Osteoblast (primary cell): Measurements from ENCODE around the gene RIC8B. TPM values are rescaled to one million over a fixed set of nuclear protein-coding genes. Genes with fewer than 3 reads are reported as not detected.
"Not testable (repeated sequence)": the region's sequence is repeated elsewhere in the genome, so short reads cannot be mapped to it uniquely, and the experiment has no call there.

Experiments used
- DNase-seq: peaks from one replicate; pipeline ENCODE4 v3.0.0; 2011; ENCODE audit warnings: low spot score, mixed read lengths; ENCODE audit not compliant: insufficient read length; ENCODE audit errors: missing footprints
- H2AFZ ChIP-seq: 2 replicates; pipeline ENCODE4 v1.6.0; 2011; ENCODE audit warnings: mild to moderate bottlenecking, low read length
- H3K27ac ChIP-seq: 2 replicates; pipeline ENCODE4 v1.5.1; 2011; ENCODE audit warnings: mild to moderate bottlenecking, low read depth, low read length, moderate library complexity
- H3K27me3 ChIP-seq: 2 replicates; pipeline ENCODE4 v1.6.0; 2012; ENCODE audit warnings: mild to moderate bottlenecking, control low read depth, inconsistent platforms, low read length, moderate library complexity; ENCODE audit not compliant: insufficient read depth
- H3K36me3 ChIP-seq: 2 replicates; pipeline ENCODE4 v1.5.1; 2011; ENCODE audit warnings: mild to moderate bottlenecking, low read length, control low read depth, moderate library complexity; ENCODE audit not compliant: insufficient read depth
- H3K4me1 ChIP-seq: 2 replicates; pipeline ENCODE4 v1.5.1; 2011; ENCODE audit warnings: mild to moderate bottlenecking, low read length, control low read depth, moderate library complexity; ENCODE audit not compliant: insufficient read depth
- H3K4me2 ChIP-seq: 2 replicates; pipeline ENCODE4 v1.6.0; 2011; ENCODE audit warnings: mild to moderate bottlenecking, low read length; ENCODE audit not compliant: insufficient read depth
- H3K4me3 ChIP-seq: fragments of 200-600 bp; sonication (generic); 3 replicates; pipeline ENCODE4 v1.5.1; 2012; ENCODE audit warnings: mild to moderate bottlenecking, low read length, inconsistent platforms; ENCODE audit not compliant: insufficient read depth
- H3K79me2 ChIP-seq: 2 replicates; pipeline ENCODE4 v1.6.0; 2012; ENCODE audit warnings: mild to moderate bottlenecking, low read length, control low read depth, inconsistent platforms; ENCODE audit not compliant: insufficient read depth
- H3K9me3 ChIP-seq: 2 replicates; pipeline ENCODE4 v1.5.1; 2011; ENCODE audit warnings: low read depth, low read length, control low read depth
- H4K20me1 ChIP-seq: 2 replicates; pipeline ENCODE4 v1.6.0; 2012; ENCODE audit warnings: mild to moderate bottlenecking, low read length, control low read depth; ENCODE audit not compliant: insufficient read depth
- total RNA-seq: library from RNA; depleted of rRNA; stranded (reverse); fragments of >200 nt; gene quantifications from 2 replicates; pipeline ENCODE4 v1.2.3, GENCODE V29; 2012
- TF ChIP-seq, protein P1 (sequence below): IDR thresholded peaks from 2 replicates; pipeline ENCODE4 v1.5.1; 2011; ENCODE audit warnings: mild to moderate bottlenecking, low read depth, low read length, moderate library complexity; ENCODE audit errors: extremely low read depth

The RIC8B gene
- total RNA-seq, 1 donor, result 13.4 TPM

DNA sequence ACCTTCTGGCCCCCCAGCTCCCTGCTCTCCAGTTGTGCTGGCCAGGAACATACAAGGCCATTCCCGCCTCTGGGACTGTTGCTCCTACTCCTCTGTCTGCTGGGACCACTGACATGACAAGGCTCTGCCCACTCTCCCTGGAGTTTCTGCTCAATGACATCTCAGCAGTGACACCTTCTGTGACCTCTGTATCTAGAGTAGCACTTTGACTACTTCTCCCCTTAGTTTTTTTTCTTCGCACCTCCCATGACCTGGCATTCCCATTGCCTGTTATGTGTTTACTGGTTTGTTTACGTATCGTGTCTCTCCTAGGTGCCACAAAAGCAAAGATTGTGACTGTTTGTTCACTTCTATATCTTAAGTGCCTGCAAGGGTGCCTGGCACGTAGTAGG is 141.1 kb downstream of the RIC8B start:
- Histone ChIP-seq H3K9me3 (no peaks in the 10 kb centered on the region), H4K20me1 (no peaks in the 10 kb centered on the region), H3K4me3 (no peak overlapping the region), H3K27me3 (peaks cover 9% of the 10 kb centered on the region), H3K4me2 (no peak overlapping the region), H3K36me3 (no peaks in the 10 kb centered on the region), H3K4me1 (no peaks in the 10 kb centered on the region), H3K79me2 (no peaks in the 10 kb centered on the region), H2AFZ (no peak overlapping the region), H3K27ac (no peak overlapping the region)
- TF ChIP-seq, protein P1, sequence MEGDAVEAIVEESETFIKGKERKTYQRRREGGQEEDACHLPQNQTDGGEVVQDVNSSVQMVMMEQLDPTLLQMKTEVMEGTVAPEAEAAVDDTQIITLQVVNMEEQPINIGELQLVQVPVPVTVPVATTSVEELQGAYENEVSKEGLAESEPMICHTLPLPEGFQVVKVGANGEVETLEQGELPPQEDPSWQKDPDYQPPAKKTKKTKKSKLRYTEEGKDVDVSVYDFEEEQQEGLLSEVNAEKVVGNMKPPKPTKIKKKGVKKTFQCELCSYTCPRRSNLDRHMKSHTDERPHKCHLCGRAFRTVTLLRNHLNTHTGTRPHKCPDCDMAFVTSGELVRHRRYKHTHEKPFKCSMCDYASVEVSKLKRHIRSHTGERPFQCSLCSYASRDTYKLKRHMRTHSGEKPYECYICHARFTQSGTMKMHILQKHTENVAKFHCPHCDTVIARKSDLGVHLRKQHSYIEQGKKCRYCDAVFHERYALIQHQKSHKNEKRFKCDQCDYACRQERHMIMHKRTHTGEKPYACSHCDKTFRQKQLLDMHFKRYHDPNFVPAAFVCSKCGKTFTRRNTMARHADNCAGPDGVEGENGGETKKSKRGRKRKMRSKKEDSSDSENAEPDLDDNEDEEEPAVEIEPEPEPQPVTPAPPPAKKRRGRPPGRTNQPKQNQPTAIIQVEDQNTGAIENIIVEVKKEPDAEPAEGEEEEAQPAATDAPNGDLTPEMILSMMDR, result no peak
- no peak for DNase-seq

DNA sequence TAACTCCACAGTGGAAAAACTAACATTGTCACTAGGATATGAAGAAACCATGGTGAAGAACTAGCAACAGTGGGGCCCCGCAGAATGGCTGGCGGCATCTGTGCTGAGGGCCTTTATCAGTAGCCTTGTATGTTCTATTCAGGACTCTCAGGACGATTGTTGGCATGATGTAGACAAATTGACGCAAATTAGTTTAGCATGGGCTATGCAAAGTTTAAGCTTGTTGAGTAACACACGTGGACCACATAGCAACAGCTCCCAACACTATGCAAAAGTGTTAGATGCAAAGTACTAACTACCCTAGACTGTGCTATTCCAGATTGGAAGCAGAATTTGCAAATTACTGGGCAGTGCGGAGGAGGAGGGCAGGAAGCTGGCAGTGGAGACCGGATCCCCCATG is 143.0 kb downstream of the RIC8B start:
- H3K4me2 ChIP-seq, result no peak overlapping the region
- H3K27ac ChIP-seq, result no peak overlapping the region
- H3K4me1 ChIP-seq, result no peaks in the 10 kb centered on the region

DNA sequence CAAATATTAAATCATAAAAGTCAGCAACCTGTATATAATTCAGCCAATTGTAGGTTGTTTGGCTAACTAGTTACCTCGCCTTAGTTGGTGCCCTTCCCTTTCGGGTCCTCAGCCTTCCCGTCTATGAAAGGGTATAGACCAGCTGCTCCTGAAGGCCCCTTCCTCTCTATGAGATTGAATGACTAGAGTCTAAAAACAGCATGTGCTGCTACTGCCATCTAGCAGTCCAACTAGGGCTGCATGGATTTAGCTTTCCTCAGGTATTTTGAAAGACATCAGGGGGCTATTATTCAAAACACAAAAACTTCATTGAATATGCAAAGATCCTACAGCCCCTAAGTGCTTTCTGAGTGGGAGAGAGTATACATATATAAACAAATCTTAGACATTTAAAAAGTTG is 144.3 kb downstream of the RIC8B start:
- no peak overlapping the region for H3K4me2 ChIP-seq
- H3K27me3 ChIP-seq, result peaks cover 5% of the 10 kb centered on the region
- TF ChIP-seq, protein P1, result peak; percentile 59
- no peak overlapping the region for H3K27ac ChIP-seq
- H3K4me1 ChIP-seq, result no peaks in the 10 kb centered on the region
- no peak for DNase-seq
- no peak overlapping the region for H2AFZ ChIP-seq
- H3K36me3 ChIP-seq, result no peaks in the 10 kb centered on the region
- H3K4me3 ChIP-seq, result no peak overlapping the region
- H4K20me1 ChIP-seq, result no peaks in the 10 kb centered on the region
- H3K79me2 ChIP-seq, result no peaks in the 10 kb centered on the region
- H3K9me3 ChIP-seq, result no peaks in the 10 kb centered on the region

More for the DNA sequence above, 143.0 kb downstream of the RIC8B start:
- H4K20me1 ChIP-seq, result no peaks in the 10 kb centered on the region
- H3K4me3 ChIP-seq, result no peak overlapping the region
- no peaks in the 10 kb centered on the region for H3K36me3 ChIP-seq
- peak overlapping the region; percentile 56 for H2AFZ ChIP-seq
- H3K79me2 ChIP-seq, result no peaks in the 10 kb centered on the region
- H3K9me3 ChIP-seq, result no peaks in the 10 kb centered on the region
- TF ChIP-seq, protein P1, result no peak
- no peak for DNase-seq
- H3K27me3 ChIP-seq, result peaks cover 9% of the 10 kb centered on the region

DNA sequence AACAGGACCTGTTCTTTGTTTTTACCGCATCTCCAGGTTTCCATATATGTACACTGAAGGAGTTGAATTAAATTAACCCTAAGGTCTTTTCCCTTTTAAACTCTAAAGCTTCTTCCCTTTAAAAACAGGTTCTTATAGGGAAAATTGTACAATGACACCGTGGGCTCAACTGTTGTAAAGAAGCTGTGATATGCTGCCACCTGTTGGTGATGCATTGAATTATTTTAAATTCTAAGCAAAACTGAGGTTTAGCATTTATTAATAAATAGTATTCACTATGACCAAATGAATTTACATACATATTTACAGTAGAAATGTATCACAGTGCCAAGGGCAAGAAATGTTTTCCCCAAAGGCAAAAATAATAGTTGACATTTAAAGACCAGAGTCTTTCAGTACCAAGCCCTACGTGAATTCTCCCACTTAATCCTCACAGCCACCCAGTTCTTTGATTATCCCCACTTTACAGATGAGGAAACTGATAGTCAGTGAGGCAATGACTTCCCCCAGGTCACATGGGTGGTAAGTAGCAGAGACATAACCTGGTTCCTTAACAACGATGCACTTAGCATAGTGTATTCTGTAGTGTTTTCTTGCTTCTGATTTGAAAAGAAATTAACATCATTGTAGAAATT is 145.5 kb downstream of the RIC8B start:
- H3K4me2 ChIP-seq, result no peak overlapping the region
- no peaks in the 10 kb centered on the region for H3K79me2 ChIP-seq
- TF ChIP-seq, protein P1, result peak; percentile 75
- H3K27ac ChIP-seq, result no peak overlapping the region
- no peaks in the 10 kb centered on the region for H3K9me3 ChIP-seq
- DNase-seq, result no peak
- no peaks in the 10 kb centered on the region for H4K20me1 ChIP-seq
- no peak overlapping the region for H2AFZ ChIP-seq
- no peaks in the 10 kb centered on the region for H3K36me3 ChIP-seq
- peaks cover 5% of the 10 kb centered on the region for H3K27me3 ChIP-seq
- H3K4me3 ChIP-seq, result no peak overlapping the region
- no peaks in the 10 kb centered on the region for H3K4me1 ChIP-seq

DNA sequence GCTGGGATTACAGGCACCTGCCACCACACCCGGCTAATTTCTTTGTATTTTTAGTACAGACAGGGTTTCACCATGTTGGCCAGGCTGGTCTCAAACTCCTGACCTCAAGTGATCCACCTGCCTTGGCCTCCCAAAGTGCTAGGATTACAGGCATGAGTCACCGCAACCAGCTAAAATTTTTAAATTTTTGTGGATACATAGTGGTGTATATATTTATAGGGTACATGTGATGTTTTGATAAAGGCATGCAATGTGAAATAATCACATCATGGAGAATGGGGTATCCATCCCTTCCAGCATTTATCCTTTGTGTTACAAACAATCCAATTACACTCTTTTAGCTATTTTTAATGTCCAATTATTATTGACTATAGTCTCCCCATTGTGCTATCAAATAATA is 147.5 kb downstream of the RIC8B start:
- H3K4me2 ChIP-seq, H4K20me1 ChIP-seq, H3K36me3 ChIP-seq, H3K9me3 ChIP-seq, H3K4me3 ChIP-seq, H2AFZ ChIP-seq, DNase-seq, H3K27me3 ChIP-seq, H3K79me2 ChIP-seq, H3K4me1 ChIP-seq, H3K27ac ChIP-seq: not testable (repeated sequence)

DNA sequence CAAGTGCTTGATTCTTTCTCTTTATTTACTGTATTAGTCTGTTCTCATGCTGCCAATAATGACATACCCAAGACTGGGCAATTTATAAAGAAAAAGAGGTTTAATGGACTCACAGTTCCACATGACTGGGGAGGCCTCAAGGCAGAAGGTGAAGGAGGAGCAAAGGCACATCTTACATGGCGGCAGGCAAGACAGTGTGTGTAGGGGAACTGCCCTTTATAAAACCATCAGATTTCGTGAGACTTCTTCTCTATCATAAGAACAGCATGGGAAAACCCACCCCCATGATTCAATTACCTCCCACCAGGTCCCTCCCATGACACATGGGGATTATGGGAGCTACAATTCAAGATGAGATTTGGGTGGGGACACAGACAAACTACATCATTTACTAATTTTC is 149.1 kb downstream of the RIC8B start:
- not testable (repeated sequence) for H3K4me3 ChIP-seq, H3K79me2 ChIP-seq, H3K36me3 ChIP-seq, H3K27me3 ChIP-seq, H3K9me3 ChIP-seq, H2AFZ ChIP-seq, H4K20me1 ChIP-seq, H3K27ac ChIP-seq, H3K4me1 ChIP-seq, DNase-seq, H3K4me2 ChIP-seq
